T-helper 1 cell treated with Interleukin-12 subunit alpha and Interleukin-12 subunit beta and Interleukin-4 antibody, amounts not matched to agents 30 μg/mL and 1 μg/mL, for 36 hours (primary cell): ENCODE results near the gene MCM3AP.
A peak's percentile ranks its signal among the peaks of the same experiment; 100 is the strongest.

ENCODE experiments used
- H3K27ac Mint-ChIP-seq: one replicate; pipeline ENCODE4 v1.8.0; 2021; ENCODE audit warnings: mild to moderate bottlenecking, mixed read lengths
- H3K27me3 Mint-ChIP-seq: one replicate; pipeline ENCODE4 v1.8.0; 2021; ENCODE audit warnings: low read depth, mixed read lengths
- H3K36me3 Mint-ChIP-seq: one replicate; pipeline ENCODE4 v1.8.0; 2021; ENCODE audit warnings: low read depth, mixed read lengths
- H3K4me1 Mint-ChIP-seq: one replicate; pipeline ENCODE4 v1.8.0; 2021; ENCODE audit warnings: low read depth, mixed read lengths
- H3K4me3 Mint-ChIP-seq: one replicate; pipeline ENCODE4 v1.8.0; 2021; ENCODE audit warnings: mild to moderate bottlenecking, moderate library complexity, mixed read lengths
- H3K9me3 Mint-ChIP-seq: one replicate; pipeline ENCODE4 v1.8.0; 2021; ENCODE audit warnings: mixed read lengths

The MCM3AP gene

GRCh38 chr21:46297338-46298271 is 12.2 kb upstream of the MCM3AP start:
- Mint-ChIP-seq H3K27me3 (no peaks in the 10 kb centered on the region), H3K9me3 (no peaks in the 10 kb centered on the region), H3K36me3 (peaks cover 14% of the 10 kb centered on the region), H3K4me1 (peaks cover 19% of the 10 kb centered on the region), H3K4me3 (no peak overlapping the region), H3K27ac (peak overlapping the region; percentile 55)

GRCh38 chr21:46295996-46296752 is 10.8 kb upstream of the MCM3AP start:
- H3K27ac Mint-ChIP-seq = peak overlapping the region; percentile 76

GRCh38 chr21:46295177-46295770 is 9.9 kb upstream of the MCM3AP start:
- Mint-ChIP-seq H3K4me3 (no peak overlapping the region), H3K27me3 (no peaks in the 10 kb centered on the region), H3K4me1 (peaks cover 25% of the 10 kb centered on the region), H3K9me3 (no peaks in the 10 kb centered on the region), H3K36me3 (peaks cover 16% of the 10 kb centered on the region), H3K27ac (peak overlapping the region; percentile 26)

More at GRCh38 chr21:46295996-46296752, 10.8 kb upstream of the MCM3AP start:
- Mint-ChIP-seq H3K27me3 (no peaks in the 10 kb centered on the region), H3K4me1 (peaks cover 22% of the 10 kb centered on the region), H3K9me3 (no peaks in the 10 kb centered on the region), H3K4me3 (peak overlapping the region; percentile 48), H3K36me3 (peaks cover 23% of the 10 kb centered on the region)

- Mint-ChIP-seq H3K36me3 (peaks cover 15% of the 10 kb centered on the region), H3K4me1 (peaks cover 27% of the 10 kb centered on the region), H3K27me3 (no peaks in the 10 kb centered on the region), H3K27ac (no peak overlapping the region), H3K4me3 (no peak overlapping the region), H3K9me3 (no peaks in the 10 kb centered on the region)
These were observed 9.3 kb upstream of the MCM3AP start for GRCh38 chr21:46294647-46295176.

GRCh38 chr21:46291561-46291960 is 6.2 kb upstream of the MCM3AP start:
- H3K4me1 Mint-ChIP-seq = peaks cover 38% of the 10 kb centered on the region
- H3K4me3 Mint-ChIP-seq = no peak overlapping the region
- no peaks in the 10 kb centered on the region for H3K9me3 Mint-ChIP-seq
- peaks cover 19% of the 10 kb centered on the region for H3K36me3 Mint-ChIP-seq
- no peaks in the 10 kb centered on the region for H3K27me3 Mint-ChIP-seq
- no peak overlapping the region for H3K27ac Mint-ChIP-seq

GRCh38 chr21:46289655-46290179 is 4.3 kb upstream of the MCM3AP start:
- no peak overlapping the region for H3K4me3 Mint-ChIP-seq

GRCh38 chr21:46287541-46287940 is 2.1 kb upstream of the MCM3AP start:
- Mint-ChIP-seq H3K4me1 (peaks cover 47% of the 10 kb centered on the region), H3K4me3 (no peak overlapping the region), H3K36me3 (peaks cover 38% of the 10 kb centered on the region), H3K27ac (peak overlapping the region; percentile 100), H3K27me3 (no peaks in the 10 kb centered on the region), H3K9me3 (no peaks in the 10 kb centered on the region)

More at GRCh38 chr21:46289655-46290179, 4.3 kb upstream of the MCM3AP start:
- no peaks in the 10 kb centered on the region for H3K9me3 Mint-ChIP-seq
- H3K36me3 Mint-ChIP-seq = peaks cover 25% of the 10 kb centered on the region
- peaks cover 33% of the 10 kb centered on the region for H3K4me1 Mint-ChIP-seq
- no peak overlapping the region for H3K27ac Mint-ChIP-seq
- no peaks in the 10 kb centered on the region for H3K27me3 Mint-ChIP-seq

GRCh38 chr21:46286648-46287002 is 1.2 kb upstream of the MCM3AP start:
- Mint-ChIP-seq H3K36me3 (peaks cover 32% of the 10 kb centered on the region), H3K9me3 (no peaks in the 10 kb centered on the region), H3K27me3 (no peaks in the 10 kb centered on the region), H3K4me1 (peaks cover 47% of the 10 kb centered on the region), H3K27ac (peak overlapping the region; percentile 100), H3K4me3 (peak overlapping the region; percentile 100)

GRCh38 chr21:46285761-46286647 is 593 bp upstream of the MCM3AP start, which contains the start of gene YBEY:
TSS of gene YBEY (plus strand) at chr21:46286342. CDS start at chr21:46286914, 572 bp downstream.
- H3K4me1 Mint-ChIP-seq = peaks cover 43% of the 10 kb centered on the region

GRCh38 chr21:46284733-46285132 is 678 bp downstream of the MCM3AP start:
- H3K27me3 Mint-ChIP-seq = no peaks in the 10 kb centered on the region
- H3K4me1 Mint-ChIP-seq = peaks cover 39% of the 10 kb centered on the region
- no peaks in the 10 kb centered on the region for H3K9me3 Mint-ChIP-seq
- peak overlapping the region; percentile 100 for H3K4me3 Mint-ChIP-seq
- peak overlapping the region; percentile 89 for H3K27ac Mint-ChIP-seq
- H3K36me3 Mint-ChIP-seq = peaks cover 38% of the 10 kb centered on the region

More at GRCh38 chr21:46285761-46286647, 593 bp upstream of the MCM3AP start, which contains the start of gene YBEY:
- Mint-ChIP-seq H3K4me3 (peak within 1 kb of the TSS; percentile 100), H3K27ac (peak within 1 kb of the TSS; percentile 100), H3K9me3 (no peaks in the 10 kb centered on the region), H3K36me3 (peaks cover 31% of the 10 kb centered on the region), H3K27me3 (no peaks in the 10 kb centered on the region)

GRCh38 chr21:46284077-46284644 is 1.2 kb downstream of the MCM3AP start:
- Mint-ChIP-seq H3K4me1 (peaks cover 37% of the 10 kb centered on the region), H3K27ac (peak overlapping the region; percentile 53), H3K9me3 (no peaks in the 10 kb centered on the region)

GRCh38 chr21:46274797-46275390 is 10.5 kb downstream of the MCM3AP start:
- Mint-ChIP-seq H3K27ac (no peak overlapping the region), H3K4me1 (peaks cover 2% of the 10 kb centered on the region), H3K27me3 (no peaks in the 10 kb centered on the region), H3K4me3 (no peak overlapping the region), H3K36me3 (peaks cover 44% of the 10 kb centered on the region), H3K9me3 (no peaks in the 10 kb centered on the region)

More at GRCh38 chr21:46284077-46284644, 1.2 kb downstream of the MCM3AP start:
- peaks cover 40% of the 10 kb centered on the region for H3K36me3 Mint-ChIP-seq
- no peaks in the 10 kb centered on the region for H3K27me3 Mint-ChIP-seq
- H3K4me3 Mint-ChIP-seq = peak overlapping the region; percentile 75
